ENCODE data around the gene MICOS13.

The MICOS13 gene

GRCh38 chr19:5687360-5688198 is 7.3 kb upstream of the MICOS13 start:
- Histone ChIP-seq H3K9ac (no peak overlapping the region), H4K20me1 (peaks cover 24% of the 10 kb centered on the region), H3K27me3 (no peaks in the 10 kb centered on the region), H3K4me2 (peak overlapping the region; percentile 93), H3K36me3 (peaks cover 13% of the 10 kb centered on the region), H3K4me1 (peaks cover 30% of the 10 kb centered on the region), H3K9me3 (no peaks in the 10 kb centered on the region), H3K4me3 (peak overlapping the region; percentile 76; the same call in 1 of the 2 replicates), H3K27ac (peak overlapping the region; percentile 41; the same call in 1 of the 2 replicates)
- no peak for TF ChIP-seq Cebpa-rat (IDR thresholded peaks at IDR 0.05)

- Histone ChIP-seq H3K4me2 (peak overlapping the region; percentile 93), H3K4me1 (peaks cover 22% of the 10 kb centered on the region), H4K20me1 (peaks cover 17% of the 10 kb centered on the region), H3K9me3 (no peaks in the 10 kb centered on the region), H3K36me3 (peaks cover 5% of the 10 kb centered on the region), H3K27me3 (no peaks in the 10 kb centered on the region), H3K4me3 (peak overlapping the region; percentile 76), H3K27ac (peak overlapping the region; percentile 72), H3K9ac (peak overlapping the region; percentile 77)
- TF ChIP-seq Cebpa-rat (IDR thresholded peaks at IDR 0.05): no peak
Measured at GRCh38 chr19:5686647-5687359, 6.5 kb upstream of the MICOS13 start.

- Histone ChIP-seq H3K27me3 (no peaks in the 10 kb centered on the region), H3K9ac (peak overlapping the region; percentile 77), H3K36me3 (0 out of 2 replicates have a peak, but pooled peaks cover under 1% of the 10 kb centered on the region), H4K20me1 (peaks cover 11% of the 10 kb centered on the region), H3K27ac (peak overlapping the region; percentile 72), H3K4me3 (peak overlapping the region; percentile 76), H3K9me3 (no peaks in the 10 kb centered on the region), H3K4me1 (peaks cover 24% of the 10 kb centered on the region), H3K4me2 (peak overlapping the region; percentile 93)
- no peak for TF ChIP-seq Cebpa-rat (IDR thresholded peaks at IDR 0.05)
Measured at GRCh38 chr19:5686326-5686646, 6.0 kb upstream of the MICOS13 start.

GRCh38 chr19:5684694-5685430 is 4.5 kb upstream of the MICOS13 start:
- H3K4me1 ChIP-seq: peaks cover 27% of the 10 kb centered on the region
- H3K36me3 ChIP-seq: no peaks in the 10 kb centered on the region
- H3K27ac ChIP-seq: no peak overlapping the region
- H3K9ac ChIP-seq: no peak overlapping the region
- no peak overlapping the region for H3K4me2 ChIP-seq
- H3K27me3 ChIP-seq: no peaks in the 10 kb centered on the region
- no peaks in the 10 kb centered on the region for H3K9me3 ChIP-seq
- no peak overlapping the region for H3K4me3 ChIP-seq
- no peaks in the 10 kb centered on the region for H4K20me1 ChIP-seq
- TF ChIP-seq Cebpa-rat (IDR thresholded peaks at IDR 0.05): no peak

GRCh38 chr19:5683177-5683886 is 3.0 kb upstream of the MICOS13 start:
- Histone ChIP-seq H3K9ac (no peak overlapping the region), H4K20me1 (no peaks in the 10 kb centered on the region), H3K27me3 (no peaks in the 10 kb centered on the region), H3K36me3 (peaks cover under 1% of the 10 kb centered on the region; the same call in 1 of the 2 replicates), H3K4me2 (no peak overlapping the region), H3K27ac (no peak overlapping the region), H3K9me3 (no peaks in the 10 kb centered on the region), H3K4me3 (no peak overlapping the region), H3K4me1 (peaks cover 33% of the 10 kb centered on the region)
- no peak for TF ChIP-seq Cebpa-rat (IDR thresholded peaks at IDR 0.05)

GRCh38 chr19:5682107-5682482 is 1.8 kb upstream of the MICOS13 start:
- Histone ChIP-seq H3K27ac (no peak overlapping the region), H4K20me1 (no peaks in the 10 kb centered on the region), H3K4me2 (peak overlapping the region; percentile 90), H3K27me3 (no peaks in the 10 kb centered on the region), H3K4me1 (peaks cover 27% of the 10 kb centered on the region), H3K9ac (no peak overlapping the region), H3K9me3 (no peaks in the 10 kb centered on the region), H3K36me3 (peaks cover 11% of the 10 kb centered on the region; the same call in 1 of the 2 replicates), H3K4me3 (no peak overlapping the region)
- TF ChIP-seq Cebpa-rat (IDR thresholded peaks at IDR 0.05): no peak

GRCh38 chr19:5681391-5682106 is 1.2 kb upstream of the MICOS13 start:
- Histone ChIP-seq H3K4me1 (peaks cover 27% of the 10 kb centered on the region), H3K27me3 (no peaks in the 10 kb centered on the region), H3K27ac (no peak overlapping the region), H3K4me3 (peak overlapping the region; percentile 91), H3K9me3 (no peaks in the 10 kb centered on the region), H3K9ac (peak overlapping the region; percentile 89; the same call in 1 of the 2 replicates), H4K20me1 (no peaks in the 10 kb centered on the region), H3K4me2 (peak overlapping the region; percentile 90), H3K36me3 (peaks cover 16% of the 10 kb centered on the region; the same call in 1 of the 2 replicates)
- no peak for TF ChIP-seq Cebpa-rat (IDR thresholded peaks at IDR 0.05)

- Histone ChIP-seq H3K4me3 (peak overlapping the region; percentile 91), H3K27me3 (no peaks in the 10 kb centered on the region), H3K9ac (peak overlapping the region; percentile 89), H3K4me2 (peak overlapping the region; percentile 95), H3K27ac (peak overlapping the region; percentile 88), H4K20me1 (no peaks in the 10 kb centered on the region), H3K36me3 (peaks cover 26% of the 10 kb centered on the region; the same call in 1 of the 2 replicates), H3K9me3 (no peaks in the 10 kb centered on the region), H3K4me1 (peaks cover 17% of the 10 kb centered on the region)
- no peak for TF ChIP-seq Cebpa-rat (IDR thresholded peaks at IDR 0.05)
Measured at GRCh38 chr19:5680084-5680436, 256 bp downstream of the MICOS13 start.

Data from BLaER1 (cell line).